NCI-H1417 (cell line): ENCODE data around the gene DRC3.
"Not testable (repeated sequence)": the region's sequence is repeated elsewhere in the genome, so short reads cannot be mapped to it uniquely, and the experiment has no call there.

ENCODE experiments used
- DNase-seq, 3 experiments: peaks; one replicate each; lab custom pipeline; 2025; lab: John Stamatoyannopoulos, UW

The DRC3 gene

DNA sequence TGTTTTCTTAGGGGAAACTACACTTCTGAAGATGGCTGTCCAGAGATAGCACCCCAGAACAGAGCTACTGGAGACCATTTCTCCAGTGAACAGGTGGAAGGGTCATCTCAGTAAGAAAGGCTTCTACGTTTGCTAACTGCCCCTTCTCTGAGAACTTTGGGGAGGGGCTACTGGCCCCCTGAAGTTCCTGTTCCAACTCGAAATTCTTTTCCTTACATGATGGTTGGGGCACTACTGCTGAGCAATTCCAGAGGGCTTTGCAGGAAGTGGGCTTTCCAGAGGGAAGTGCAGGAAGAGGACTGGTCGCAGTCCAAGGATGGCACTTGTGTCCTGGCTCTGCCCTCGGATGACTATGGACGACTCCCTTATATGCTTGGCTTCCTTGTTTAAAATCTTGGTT, 31.6 kb upstream of the DRC3 start:
- DNase-seq, result no peak

DNA sequence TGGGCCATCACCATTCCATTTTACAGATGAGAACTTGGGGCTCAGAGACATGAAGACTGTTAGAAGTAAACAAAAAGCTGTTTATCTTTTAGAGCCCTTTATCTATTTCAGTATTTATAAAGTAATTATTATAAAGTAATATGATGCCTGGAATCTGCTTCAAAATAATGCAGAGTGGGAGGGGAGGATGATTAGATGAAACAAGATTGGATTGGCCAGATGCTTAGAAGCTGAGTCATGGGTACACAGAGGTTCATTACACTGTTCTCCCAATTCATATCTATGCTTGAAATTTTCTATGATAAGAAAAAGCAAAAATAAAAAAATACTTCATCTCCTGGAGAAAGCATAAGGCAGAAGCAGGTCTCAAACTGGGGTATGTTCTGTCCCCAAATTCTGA, 29.8 kb upstream of the DRC3 start:
- DNase-seq, result no peak

DNA sequence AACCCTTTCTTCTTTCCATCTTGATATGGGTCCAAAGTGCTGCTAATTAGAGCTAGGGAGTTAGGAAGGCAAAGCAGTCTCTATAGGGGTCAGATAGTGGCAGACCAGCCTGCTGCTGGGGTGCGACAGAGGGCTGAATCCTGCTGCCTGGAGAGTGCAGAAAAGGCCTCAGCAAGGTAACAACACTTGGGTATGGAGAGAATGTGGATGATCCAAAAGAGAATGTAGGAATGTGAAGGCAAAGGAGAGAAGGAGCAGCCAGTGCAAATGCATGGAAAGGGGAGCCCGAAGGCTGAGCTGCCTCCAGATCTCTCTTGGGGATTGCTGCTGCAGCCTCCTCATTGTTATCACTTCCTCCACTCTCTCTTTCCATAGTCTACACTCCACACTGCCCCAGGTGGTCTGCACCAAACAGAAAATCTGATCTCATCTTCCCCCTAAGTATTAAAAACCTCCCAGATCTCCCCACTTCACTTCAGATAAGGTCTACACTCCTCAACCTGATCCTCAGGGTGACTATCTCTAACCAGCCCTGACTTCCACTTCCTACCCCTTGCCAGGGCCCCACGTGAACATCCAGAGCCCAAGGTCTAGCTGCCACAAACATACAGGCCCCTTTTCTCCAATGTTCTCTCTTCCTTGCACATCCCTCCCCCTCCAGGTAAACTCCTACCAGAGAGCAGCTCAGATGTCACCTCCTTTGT, 29.2 kb upstream of the DRC3 start:
- no peak for DNase-seq

DNA sequence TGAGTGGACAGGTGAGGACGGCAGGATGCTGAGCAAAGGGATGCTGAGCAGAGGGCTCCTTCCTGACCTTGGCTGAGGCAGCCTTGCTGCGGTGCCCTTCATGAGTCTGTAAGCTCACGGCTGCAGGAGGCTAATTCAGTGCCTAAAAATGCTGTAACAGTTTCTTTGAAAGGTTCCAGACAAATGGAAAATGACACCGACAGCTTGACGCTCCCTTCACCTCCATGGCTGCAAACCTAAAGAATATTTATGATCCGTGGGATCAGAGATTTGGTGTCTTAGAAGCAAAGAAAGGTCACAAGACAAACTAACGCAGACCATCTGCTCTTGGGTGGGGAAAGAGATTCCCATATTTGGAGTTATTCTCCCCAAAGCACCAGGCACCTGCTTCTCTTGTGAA, 28.4 kb upstream of the DRC3 start:
- DNase-seq, result no peak

DNA sequence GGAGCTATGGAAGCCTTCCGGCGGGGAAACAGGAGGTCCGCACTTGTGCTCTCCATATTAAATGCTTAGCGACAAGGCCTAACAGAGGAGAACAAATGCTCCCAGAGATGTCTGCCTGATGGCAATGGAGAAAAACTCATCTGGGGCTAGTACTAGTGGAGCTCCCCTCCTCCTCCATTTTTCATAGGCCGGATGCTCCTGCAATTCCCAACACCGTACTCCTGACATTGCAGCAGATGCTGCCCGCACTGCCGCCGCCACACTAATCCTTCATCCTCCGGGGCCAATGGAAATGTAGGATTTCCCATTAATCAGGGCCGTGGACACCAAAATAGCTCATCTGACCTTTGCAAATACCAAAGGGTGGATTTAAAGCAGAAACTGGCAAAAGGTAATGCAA, 27.9 kb upstream of the DRC3 start:
- DNase-seq, result no peak

DNA sequence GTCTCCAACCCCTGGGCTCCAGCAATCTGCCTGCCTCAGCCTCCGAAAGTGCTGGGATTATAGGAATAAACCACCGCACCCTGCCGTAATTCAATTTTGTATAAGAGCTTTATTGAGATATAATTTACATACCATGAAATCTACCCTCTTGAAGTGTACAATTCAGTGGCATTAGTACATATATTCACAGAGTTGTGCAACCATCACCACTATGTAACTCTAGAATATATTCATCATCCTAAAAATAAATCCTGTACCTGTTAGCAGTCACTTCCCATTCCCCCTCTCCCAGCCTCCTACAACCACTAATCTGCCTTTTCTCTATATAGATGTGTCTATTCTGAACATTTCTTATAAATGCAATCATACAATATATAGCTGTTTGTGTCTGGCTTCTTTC, 26.6 kb upstream of the DRC3 start:
- DNase-seq, result no peak

DNA sequence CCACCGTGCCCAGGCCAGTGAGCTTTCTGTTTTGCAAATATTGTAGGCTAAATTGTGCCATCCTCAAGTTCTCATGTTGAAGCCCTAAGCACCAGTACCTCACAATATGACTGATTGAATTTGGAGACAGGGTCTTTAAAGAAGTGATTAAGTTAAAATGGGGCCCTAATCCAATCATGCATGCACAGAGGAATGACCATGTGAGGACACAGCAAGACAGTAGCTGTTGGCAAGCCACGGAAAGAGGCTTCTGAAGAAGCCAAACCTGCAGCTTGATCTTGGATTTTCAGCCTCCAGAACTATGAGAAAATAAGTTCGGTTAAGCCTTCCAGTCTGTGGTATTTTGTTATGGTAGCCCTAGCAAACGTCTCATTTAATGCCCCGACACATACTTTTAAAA, 25.4 kb upstream of the DRC3 start:
- no peak for DNase-seq

DNA sequence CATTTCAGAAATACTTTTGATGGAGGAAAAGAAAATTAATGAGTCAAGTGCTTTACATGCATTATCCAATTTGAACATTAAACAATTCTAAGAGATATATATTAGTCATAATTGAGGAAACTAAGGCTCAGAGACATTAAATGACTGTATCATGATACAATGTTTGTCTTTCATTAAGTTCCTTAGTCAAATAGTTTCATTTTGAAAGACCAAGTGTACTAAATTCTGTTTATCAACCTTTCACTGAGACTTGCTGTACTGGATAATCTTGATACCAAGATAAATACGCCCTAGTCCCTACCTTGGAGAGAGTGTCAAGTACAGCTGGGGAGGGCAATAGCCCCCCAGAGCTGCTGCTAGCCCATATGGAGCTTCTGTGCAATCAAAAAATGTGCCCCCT, 24.7 kb upstream of the DRC3 start:
- no peak for DNase-seq

DNA sequence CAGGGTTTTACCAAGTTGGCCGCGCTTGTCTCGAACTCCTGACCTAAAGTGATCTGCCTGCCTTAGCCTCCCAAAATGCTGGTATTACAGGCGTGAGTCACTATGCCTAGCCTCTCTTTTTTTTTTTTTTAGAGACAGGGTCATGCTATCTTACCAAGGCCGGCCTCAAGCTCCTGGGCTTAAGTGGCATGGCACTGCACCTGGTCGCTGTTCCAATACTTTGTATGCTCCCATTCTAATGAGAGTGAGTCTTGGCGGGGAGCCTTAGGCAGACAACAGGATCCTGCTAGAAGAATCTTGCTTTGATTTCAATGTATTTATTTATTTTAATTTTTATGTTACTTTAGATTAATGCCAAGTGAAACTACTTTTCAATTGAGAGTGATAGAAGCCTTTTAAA, 22.3 kb upstream of the DRC3 start:
- no peak for DNase-seq

DNA sequence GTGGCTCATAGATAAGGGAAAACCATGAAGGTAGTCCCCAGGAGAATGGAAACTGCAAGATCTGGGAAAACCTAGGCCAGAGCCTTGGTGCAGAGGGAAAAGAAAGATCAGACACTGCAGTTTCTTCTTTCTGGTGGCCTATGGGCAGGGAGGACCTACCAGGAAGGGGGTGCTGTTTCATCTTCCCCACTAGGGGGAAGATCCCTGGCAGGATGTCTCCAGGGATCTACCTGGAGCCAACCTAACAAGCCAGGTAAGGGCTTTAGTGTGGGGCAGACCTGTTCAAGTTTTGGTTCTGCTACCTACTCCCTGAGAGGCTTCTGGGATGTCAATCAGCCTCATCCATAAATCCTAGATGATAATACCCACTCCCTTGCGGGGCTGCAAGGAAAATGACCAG, 21.9 kb upstream of the DRC3 start:
- no peak for DNase-seq

DNA sequence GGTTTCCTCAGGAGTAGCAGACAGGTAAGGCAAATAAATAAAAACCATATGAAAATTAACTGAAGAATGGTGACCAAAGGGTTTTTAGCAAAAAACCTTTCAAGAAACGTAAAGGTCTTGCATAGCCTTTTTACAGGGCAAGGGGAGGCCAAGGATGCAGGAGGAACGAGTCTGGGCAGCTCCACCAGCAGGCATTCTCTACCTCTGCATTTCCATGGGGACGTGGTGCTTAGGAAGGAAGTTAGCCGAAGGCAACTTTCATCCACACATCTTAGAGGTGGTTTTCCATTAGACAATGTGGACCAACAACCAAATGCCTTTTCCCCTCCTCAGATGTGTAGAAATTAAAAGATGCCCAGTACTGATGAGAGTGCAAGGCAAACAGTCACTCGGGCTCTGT, 21.1 kb upstream of the DRC3 start:
- no peak for DNase-seq

DNA sequence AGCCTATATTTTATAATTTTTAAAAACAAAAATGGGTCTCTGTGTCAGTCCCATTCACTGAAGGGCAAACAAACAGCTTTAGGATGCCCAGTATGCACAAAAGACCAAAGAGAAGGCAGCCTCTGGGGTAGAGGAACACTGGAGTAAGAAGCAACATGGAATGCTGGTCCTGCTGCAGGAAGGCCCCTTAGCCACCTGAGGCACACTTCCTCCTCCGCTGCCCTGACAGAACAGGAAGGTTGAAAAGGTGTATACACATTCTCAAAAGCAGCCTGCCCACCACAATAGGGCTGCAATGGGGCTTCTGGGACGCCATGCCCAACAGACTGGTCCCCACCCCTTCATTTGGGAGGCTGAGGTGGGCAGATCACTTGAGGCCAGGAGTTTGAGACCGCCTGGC, 20.0 kb upstream of the DRC3 start:
- no peak for DNase-seq

DNA sequence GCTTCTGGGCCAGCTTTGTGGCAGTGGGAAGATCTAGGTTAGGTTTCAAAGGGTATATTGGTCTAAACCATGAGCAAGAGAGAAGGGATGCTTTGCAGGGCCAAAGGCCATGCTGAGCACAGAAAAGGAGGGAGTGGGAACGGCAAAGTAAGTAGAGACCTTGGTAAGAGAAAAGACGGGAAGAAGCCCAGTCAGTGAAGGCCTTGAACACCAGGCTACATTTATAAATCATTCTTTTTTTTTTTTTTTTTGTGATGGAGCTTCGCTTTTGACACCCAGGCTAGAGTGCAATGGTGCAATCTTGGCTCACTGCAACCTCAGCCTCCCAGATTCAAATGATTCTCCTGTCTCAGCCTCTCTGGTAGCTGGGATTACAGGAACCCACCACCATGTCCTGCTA, 18.6 kb upstream of the DRC3 start:
- DNase-seq, result no peak

DNA sequence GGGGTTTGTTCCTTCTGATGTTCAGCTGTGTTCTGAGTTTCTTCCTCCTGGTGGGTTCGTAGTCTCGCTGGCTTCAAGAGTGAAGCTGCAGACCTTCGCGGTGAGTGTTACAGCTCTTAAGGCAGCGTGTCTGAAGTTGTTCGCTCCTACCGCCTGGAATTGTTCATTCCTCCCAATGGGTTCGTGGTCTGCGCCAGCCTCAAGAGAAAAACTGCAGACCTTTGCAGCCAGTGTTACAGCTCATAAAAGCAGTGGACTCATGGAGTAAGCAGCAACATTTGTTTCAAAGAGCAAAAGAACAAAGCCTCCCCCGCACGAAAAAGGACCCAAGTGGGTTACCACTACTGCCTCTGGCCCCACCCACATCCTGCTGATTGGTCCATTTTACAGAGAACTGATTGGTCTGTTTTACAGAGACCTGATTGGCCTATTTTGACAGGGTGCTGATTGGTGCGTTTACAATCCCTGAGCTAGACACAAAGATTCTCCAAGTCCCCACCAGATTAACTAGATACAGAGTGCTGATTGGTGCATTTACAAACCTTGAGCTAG, 16.8 kb upstream of the DRC3 start:
- not testable (repeated sequence) for DNase-seq

DNA sequence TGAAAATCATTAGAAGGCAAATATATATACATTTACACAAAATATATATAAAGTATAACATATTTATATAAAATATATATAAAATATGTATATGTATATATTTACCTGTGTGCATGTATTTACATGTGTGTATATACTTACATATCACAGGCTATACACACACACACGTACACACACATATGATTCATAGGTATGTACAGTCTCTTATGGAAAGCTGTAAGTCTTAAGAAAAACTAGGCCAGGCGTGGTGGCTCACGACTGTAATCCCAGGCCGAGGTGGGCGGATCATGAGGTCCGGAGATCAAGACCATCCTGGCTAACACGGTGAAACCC, 15.1 kb upstream of the DRC3 start:
- no peak for DNase-seq

DNA sequence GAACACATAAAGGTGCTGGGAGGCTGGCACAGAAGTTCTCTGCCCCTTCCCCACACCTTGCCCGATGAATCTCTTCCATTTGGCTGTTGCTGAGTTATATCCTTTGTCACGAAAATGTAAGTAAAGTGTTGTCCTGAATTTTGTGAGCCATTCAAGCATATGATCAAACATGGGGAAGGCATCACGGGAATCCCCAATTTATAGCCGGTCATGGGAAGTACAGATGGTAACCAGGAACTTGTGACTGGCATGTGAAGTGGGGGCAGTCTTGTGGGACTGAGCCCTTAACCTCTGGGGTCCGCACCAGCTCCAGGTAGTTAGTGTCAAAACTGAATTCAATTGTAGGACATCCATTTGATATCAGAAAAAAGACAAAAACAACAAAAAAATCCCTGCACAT, 13.7 kb upstream of the DRC3 start:
- DNase-seq, result no peak

DNA sequence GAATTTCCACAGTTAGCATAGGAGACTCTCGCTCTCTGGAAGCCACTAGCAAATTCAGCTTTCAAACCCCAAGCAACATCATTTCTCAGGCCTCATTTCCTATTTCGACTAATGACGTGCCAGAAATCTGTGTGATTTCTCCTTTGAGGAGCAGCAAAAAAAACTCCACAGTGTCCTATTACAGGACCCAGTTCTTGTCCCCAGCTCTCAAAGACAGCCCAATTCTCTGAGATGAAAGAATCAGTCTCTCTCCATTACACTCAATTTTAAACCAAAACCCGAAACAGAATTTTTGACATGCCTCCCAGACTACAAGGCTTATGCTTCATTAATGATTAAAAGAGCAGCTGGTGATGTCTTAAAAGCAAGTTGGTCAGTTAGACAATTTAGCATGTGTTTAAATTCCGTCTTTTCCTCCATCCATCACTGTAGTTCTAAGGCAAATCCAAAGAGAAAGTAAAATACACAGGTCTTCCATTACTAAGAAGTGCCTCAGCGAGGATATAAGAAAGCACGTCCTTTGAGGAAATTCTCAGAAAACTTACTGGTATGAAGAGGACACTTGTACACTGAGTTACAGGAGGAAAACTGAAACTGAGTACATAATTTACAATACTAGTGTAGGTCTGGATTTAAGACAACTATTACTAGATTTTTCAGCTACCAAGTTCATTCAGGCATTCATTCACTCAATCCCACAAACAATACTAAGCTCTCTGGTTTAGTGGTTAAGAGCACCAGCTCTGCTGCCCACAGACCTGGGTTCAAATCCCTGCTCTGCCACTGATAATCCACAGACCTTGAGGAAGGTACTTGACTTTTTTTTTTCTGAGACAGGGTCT, 12.9 kb upstream of the DRC3 start:
- no peak for DNase-seq

DNA sequence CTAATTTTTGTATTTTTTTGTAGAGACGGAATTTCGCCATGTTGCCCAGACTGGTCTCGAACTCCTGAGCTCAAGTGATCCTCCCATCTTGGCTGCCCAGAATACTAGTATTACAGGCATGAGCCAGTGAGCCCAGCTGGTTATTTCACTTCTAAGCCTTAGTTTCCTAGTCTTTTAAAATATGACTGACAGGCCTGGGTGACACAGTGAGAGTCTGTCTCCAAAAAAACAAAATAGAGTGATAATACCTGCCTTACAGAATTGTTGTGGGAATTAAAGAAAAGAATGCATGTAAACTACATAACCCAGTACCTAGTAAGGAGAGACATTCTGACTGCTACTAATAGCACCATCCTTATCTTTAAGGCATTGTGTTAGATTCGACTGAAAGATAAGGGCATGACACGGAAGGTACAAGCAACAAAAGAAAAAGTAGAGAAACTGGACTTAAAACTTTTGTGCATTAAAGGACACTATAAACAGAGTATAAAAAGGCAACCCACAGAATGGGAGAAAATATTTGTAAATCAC, 12.1 kb upstream of the DRC3 start:
- DNase-seq, result no peak

DNA sequence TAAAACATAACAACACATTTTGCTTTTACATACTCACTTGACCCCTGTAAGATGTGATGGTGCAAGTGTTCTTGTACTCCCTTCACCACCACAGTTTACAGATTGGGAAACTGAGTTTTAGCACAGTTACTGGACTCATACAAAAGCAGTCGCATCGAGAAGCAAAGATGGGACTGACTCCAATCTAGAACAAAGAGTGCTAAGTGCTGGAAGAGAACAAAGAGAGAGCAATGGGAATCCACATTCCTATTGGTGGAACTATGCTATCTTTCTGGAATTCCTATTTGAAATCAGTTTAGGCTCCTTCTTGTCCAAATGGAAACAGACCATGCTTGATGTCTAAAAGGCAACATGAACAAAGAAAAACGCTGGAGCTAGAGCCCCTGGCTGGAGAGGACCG, 9.6 kb upstream of the DRC3 start:
- DNase-seq, result no peak

DNA sequence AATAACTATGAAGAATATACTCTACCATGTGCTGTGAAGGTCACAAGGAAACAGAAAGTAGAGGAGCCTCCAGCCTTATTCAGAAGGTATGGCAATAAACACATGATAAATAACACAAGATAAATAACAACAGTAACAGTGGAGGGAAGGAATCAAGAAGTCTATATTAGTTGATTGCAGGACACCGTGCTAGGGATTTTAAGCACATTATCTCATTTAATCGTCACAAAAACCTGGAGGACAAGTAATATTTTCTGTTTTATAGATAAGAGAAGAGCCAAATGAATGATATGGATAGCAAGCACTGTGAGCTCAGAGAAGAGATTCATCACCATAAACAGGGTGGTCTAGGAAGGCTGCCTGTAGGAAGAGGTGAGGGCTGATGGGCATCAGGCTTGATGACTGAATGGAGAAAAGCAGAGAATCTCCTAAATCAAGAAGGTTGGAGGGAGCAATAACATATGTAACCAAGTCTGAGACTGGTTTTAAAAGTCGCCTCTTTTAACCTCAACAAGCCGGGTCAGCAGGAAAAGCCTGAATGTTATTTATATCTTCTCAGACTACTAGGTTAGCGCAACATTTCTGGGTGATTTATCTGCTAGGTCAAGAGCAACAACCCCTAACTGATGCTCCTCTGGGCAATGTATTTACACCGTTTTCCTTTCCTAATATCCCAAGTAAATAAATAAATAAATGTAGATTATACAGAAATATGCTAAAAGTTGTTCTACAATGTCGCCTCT, 8.8 kb upstream of the DRC3 start:
- no peak for DNase-seq

DNA sequence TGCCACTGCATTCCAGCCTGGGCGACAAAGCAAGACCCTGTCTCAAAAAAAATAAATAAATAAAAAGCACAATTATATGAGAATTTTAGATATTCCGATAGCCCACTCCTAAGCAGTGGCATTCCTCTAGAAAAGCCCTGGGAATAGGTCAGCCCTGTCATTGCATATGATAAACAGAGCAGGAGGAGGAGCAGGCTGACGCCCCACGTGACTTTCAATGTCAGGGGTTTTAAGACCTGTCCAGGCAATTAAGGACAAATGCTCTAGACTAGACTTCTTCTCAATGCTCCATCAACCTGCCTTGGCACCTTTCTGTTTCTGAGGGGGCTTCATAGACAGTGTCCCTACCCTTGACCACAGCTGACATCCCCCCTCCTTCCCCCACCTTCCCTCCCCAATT, 8.0 kb upstream of the DRC3 start:
- DNase-seq, result no peak

DNA sequence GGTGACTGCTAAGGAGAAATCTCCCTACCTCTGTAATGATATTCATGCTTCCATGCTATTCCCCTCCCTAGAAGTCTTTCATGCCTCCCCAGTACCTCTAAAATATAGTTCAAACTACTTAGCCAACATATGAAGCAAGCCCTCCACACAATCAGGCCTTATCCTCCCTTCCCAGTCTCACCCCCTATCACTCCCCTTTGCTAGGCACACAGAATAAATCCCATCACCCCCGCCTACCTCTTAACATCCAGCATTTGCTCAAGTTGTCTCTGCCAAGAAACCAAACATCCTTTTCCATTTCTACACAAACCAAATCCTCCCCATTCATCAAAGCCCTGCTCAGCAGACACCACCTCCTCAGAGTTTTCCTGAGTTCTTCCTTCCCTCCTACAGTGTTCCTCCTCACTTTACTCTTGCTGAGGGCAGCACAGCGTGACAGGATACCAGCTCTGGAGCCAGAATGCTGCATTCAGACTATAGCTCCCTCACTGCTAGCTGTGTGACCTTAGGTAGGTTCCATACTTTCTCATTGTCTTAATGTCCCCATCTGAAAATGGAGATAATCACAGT, 7.4 kb upstream of the DRC3 start:
- DNase-seq, result no peak
